Inflammatory macrophage treated with lipopolysaccharide for 4 hours (primary cell): Measurements from ENCODE around the gene MGAM2.
A peak's percentile ranks its signal among the peaks of the same experiment; 100 is the strongest.

ENCODE experiments used
- DNase-seq: peaks from one replicate; pipeline ENCODE4 v3.0.0-alpha.2; 2020

MGAM2 gene

GRCh38 chr7:142123184-142123583, 11.7 kb downstream of the MGAM2 start:
- DNase-seq = no peak

- DNase-seq = peak; percentile 67
These were observed 13.9 kb downstream of the MGAM2 start for GRCh38 chr7:142125256-142125955.

- peak; percentile 19 for DNase-seq
These were observed 18.7 kb downstream of the MGAM2 start for GRCh38 chr7:142130267-142130666.

- DNase-seq = no peak
These were observed 20.1 kb downstream of the MGAM2 start for GRCh38 chr7:142131439-142132185.

- DNase-seq = no peak
These were observed 22.2 kb downstream of the MGAM2 start for GRCh38 chr7:142133731-142134148.

DNA sequence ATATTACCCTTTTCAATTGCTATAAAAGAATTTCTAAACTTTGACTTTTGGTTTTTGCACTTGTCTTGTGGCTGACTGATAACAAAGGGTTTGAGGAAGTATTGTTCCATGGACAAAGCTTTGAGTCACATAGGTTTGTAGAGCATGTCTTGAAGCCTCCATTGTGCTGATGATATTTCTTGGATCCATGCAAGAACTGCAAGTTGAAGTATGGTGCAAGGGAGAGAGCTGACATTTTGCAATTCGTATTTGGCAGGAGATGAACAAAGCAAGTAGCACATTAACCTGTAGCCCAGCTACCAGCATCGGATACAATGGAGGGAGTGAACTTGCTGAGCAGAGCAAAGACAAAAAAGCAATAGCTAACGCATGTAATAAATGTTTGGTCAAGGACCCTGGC, 23.4 kb downstream of the MGAM2 start:
- no peak for DNase-seq

DNA sequence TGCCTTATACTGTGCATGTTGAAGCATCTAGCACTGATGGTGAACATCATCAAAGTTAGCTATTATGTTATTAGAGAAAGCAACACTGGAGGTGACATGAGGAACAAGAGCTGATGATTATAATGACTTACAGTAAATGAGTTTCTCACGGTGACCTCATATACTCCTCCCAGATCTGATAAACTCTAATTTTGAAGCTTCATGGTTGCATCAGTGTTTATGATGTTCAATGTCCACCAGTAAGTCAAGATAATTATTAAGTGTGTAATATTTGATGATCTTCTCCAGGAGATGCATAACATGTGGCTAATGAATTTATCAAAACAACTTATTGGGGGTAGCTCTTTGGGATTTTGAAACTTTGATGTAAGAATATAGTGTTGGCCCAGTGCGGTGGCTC, 27.5 kb downstream of the MGAM2 start:
- DNase-seq = no peak

DNA sequence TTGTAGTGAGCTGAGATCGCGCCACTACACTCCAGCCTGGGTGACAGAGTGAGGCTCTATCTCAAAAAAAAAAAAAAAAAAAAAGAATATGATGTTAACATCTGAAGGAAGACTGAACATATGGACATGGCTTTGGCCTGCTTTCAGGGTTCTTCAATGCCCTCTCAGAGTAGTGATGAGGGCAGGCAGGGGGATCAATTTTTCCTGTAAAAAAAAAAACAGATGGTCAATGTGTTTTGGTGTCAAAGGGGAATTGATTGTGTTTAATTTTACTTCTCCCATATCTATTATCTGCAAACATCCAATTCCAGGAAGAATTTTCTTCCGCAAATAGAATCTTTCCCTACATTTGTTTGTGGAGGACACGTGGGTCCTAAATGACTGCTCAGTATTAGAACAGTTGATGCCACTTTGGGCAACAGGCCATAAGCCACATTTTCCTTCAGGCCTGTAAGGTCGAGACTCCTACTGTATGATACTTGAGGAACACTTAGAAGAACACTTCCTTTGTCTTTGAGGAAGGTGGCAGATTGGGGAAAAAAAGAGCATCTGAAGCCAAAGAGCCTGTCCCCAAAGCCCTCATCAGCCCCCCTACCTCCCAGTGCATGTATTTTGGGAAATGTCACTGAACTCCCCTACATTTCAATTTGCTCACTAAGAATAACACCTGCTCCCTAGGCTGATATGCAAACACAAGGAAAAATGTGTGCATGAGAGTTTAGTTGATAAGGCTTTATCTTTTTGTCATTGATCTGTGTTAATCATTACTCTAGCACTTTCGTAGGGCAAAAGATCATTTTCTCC, 28.3 kb downstream of the MGAM2 start:
- DNase-seq = no peak

DNA sequence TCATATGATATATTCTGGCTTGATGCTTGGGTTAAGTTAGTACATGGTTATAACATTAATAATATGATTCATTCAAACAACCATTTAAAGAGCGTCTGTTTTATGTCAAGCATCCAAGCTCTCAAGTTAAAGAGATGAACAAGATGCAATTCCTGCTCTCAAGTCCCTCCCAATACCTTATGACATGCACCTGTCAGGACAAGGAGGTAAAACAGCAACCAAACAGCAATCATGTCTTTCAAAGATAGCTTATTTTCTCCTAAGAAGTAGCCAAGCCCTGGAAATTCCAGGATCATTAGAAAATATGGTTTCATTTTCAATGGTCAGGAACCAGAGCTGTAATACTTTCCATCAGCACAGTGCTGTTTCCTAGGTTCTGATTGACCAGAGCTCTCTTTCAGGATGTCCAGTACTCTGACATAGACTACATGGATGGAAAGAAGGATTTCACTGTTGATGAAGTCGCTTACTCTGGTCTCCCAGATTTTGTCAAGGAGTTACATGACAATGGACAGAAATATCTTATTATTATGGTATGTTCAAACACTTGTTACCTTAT, 29.0 kb downstream of the MGAM2 start:
- DNase-seq = peak; percentile 8

DNA sequence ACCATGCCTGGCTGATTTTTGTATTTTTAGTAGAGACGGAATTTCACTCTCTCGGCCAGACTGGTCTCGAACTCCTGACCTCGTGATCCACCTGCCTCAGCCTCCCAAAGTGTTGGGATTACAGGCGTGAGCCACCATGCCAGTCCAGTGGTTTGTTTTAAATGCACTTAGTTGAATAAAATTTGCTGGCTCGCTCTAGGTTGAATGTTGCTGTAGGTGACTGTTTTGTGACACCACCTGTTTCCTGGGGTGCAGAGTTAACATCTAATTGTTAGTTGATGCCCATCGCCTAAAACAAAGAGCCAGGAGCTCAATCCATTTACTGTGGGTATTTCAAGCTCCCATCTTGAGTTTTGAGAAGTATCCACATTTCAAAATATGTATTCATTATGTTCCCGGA, 31.2 kb downstream of the MGAM2 start:
- no peak for DNase-seq

DNA sequence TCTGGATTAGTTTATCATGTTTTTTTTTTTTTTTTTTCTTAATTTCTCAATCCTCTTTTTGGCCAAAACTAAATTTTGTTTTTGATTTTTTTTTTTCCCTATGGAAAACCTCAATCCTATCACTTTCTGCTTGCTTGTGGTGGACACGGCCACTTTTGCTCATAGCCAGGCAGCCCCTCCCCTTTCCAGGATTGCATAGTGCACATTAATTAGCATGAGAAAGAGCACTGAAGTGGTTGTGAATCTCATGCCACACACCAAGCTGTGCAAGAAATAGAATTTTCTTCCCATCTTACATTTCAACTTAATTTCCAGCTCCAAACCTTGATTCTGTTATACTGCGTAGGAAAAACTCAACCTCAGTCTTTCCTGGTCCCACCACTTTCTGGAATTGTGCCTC, 34.6 kb downstream of the MGAM2 start:
- no peak for DNase-seq

GRCh38 chr7:142150356-142150755, 38.8 kb downstream of the MGAM2 start:
- DNase-seq = no peak

DNA sequence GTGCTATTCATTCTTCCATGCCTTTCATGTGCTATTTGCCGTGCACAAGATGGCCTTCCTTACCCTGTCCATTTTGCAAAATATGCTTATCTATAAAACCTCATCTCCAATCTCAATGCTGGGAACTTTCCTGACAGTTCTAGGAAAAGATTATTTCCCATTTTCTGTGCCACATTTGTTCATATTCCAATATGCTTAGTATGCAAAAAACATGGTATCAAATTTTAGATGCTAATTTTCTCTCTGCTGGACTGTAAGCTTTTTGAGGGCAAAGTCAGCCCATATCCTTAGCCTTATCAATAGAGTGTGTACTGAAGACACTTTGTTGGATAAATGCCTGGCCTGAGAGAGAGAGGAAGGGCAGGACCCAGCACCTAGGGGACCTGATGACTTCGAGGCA, 39.4 kb downstream of the MGAM2 start:
- no peak for DNase-seq

DNA sequence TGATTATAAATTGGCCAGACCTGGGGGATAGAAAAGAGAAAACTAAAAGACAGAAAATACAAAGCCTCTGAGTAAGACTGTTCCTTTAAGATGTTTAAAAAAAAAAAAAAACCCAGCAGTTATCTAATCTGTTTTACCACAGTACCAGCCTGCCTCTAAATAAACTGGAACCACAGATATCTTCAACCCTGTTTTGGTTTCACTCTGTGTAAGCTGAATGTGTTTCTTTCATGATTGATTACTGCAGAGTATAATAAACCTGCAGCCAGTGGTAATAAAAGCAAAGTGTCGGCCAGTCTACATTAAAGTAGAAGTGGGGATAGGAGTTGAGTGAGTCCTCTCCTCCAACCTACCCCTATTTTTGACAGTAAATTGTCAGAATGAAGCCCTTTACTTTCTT, 40.6 kb downstream of the MGAM2 start:
- DNase-seq = no peak

GRCh38 chr7:142153400-142153799, 41.9 kb downstream of the MGAM2 start:
- DNase-seq = no peak

DNA sequence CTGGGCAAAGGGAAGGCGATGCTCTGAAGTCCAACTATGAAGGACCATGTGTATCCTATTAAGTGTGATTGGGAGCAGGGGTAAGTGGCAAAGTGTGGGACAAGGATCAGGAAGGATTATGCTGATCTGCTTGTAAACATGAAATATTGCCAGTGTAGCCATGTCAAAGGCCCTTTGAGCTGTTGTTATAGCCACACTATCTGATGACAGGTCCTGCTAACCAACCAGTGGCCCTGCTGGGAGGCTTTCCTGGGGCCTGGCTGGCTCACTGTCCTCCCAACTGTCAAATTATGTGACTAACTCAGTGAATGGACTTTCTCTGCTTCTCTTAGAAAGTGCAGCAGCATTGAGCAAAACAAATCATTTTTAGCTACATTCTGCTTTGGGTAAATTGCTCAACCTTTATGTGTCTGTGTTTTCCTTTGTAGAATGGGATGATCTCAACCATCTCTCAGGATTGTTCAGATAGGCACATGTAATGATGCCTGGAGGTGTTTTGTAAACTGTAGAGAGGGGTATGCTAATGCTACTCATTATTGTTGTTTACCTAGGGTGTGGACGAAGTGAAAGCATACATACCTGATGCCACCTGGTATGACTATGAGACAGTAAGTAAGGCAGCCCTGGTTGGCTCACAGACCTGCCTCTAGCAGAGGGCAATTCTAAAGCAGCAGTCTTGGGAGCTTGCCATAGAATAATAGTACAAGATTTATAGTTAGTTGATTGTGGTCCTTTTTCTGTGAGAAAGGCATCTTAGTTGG, 47.4 kb downstream of the MGAM2 start:
- DNase-seq = no peak

DNA sequence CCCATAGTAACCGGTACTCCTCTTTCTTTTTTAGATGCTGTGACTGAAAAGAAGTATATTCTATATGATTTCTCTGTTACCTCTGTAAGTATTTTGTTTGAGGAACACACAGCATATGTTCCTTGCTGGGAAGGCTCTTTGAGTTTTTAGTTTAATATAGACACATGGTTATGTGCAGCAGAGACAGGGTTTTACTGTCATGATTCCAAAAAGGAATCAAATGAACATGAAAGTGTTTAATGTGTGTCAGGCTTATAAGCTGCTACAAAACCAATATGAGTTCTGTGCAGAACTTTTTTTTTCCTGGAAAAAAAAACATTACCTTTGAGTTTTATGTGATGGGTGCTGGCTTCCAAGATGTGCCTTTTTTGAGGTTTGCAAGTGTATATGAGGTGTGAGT, 50.4 kb downstream of the MGAM2 start:
- DNase-seq = no peak

DNA sequence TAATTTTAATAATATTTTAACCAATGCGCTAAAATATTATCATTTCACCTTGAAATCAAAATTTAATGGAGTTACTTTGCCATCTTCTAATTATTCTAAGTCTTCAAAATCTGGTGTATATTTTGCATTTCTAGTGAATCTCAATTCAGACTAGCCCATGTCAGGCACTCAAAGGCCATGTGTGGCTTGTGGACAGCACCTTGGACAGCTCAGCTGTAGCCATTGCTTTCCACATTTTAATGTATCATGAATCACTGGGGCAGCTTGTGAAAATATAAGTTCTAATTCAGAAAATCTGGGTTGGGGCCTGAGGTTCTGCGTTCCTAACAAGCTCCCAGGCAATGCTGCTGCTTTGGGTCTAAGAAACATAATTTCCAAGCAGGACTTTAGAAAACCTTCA, 57.2 kb downstream of the MGAM2 start:
- no peak for DNase-seq

GRCh38 chr7:142172932-142173331, 61.4 kb downstream of the MGAM2 start:
- no peak for DNase-seq

DNA sequence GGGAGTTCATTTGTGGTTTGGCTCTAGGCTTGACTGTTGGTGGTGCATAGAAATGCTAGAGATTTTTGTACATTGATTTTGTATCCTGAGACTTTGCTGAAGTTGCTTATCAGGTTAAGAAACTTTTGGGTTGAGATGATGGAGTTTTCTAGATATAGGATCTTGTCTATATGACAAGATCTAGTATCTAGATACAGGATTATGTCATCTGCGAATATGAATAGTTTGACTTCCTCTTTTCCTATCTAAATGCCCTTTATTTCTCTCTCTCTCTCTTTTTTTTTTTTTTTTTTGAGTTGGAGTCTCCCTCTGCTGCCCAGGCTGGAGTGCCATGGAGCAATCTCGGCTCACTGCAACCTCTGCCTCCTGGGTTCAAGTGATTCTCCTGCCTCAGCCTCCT, 62.9 kb downstream of the MGAM2 start:
- DNase-seq = peak; percentile 19

GRCh38 chr7:142175594-142175993, 64.1 kb downstream of the MGAM2 start:
- DNase-seq = peak; percentile 71

- peak; percentile 39 for DNase-seq
These were observed 65.4 kb downstream of the MGAM2 start for GRCh38 chr7:142176901-142177300.

GRCh38 chr7:142177869-142178268, 66.4 kb downstream of the MGAM2 start:
- DNase-seq = no peak
